Kidney glomerular epithelial cell (primary cell): Measurements from ENCODE around the gene TBC1D2.
"Not testable (repeated sequence)": the region's sequence is repeated elsewhere in the genome, so short reads cannot be mapped to it uniquely, and the experiment has no call there.

Experiments used
- DNase-seq: peaks from one replicate; lab custom pipeline; 2025; lab: John Stamatoyannopoulos, UW

TBC1D2 gene

GRCh38 chr9:98255578-98256296 lies at the start of gene TBC1D2:
TSS of gene TBC1D2 (minus strand) at chr9:98255649. CDS start at chr9:98255541, 108 bp downstream.
- DNase-seq, result peak; percentile 95

GRCh38 chr9:98304381-98304780 lies 48.9 kb upstream of the TBC1D2 start:
- no peak for DNase-seq

- no peak for DNase-seq
Observed at GRCh38 chr9:98303633-98304125, 48.2 kb upstream of the TBC1D2 start.

- no peak for DNase-seq
Observed at GRCh38 chr9:98302938-98303632, 47.6 kb upstream of the TBC1D2 start.

GRCh38 chr9:98302150-98302549 lies 46.7 kb upstream of the TBC1D2 start:
- no peak for DNase-seq

- DNase-seq, result no peak
Observed at GRCh38 chr9:98300611-98301010, 45.2 kb upstream of the TBC1D2 start.

GRCh38 chr9:98298476-98298875 lies 43.0 kb upstream of the TBC1D2 start:
- no peak for DNase-seq

GRCh38 chr9:98295824-98296223 lies 40.4 kb upstream of the TBC1D2 start:
- DNase-seq, result no peak

- no peak for DNase-seq
Observed at GRCh38 chr9:98291820-98292219, 36.4 kb upstream of the TBC1D2 start.

- DNase-seq, result no peak
Observed at GRCh38 chr9:98290411-98290810, 35.0 kb upstream of the TBC1D2 start.

- no peak for DNase-seq
Observed at GRCh38 chr9:98289614-98290201, 34.3 kb upstream of the TBC1D2 start.

GRCh38 chr9:98288881-98289280 lies 33.4 kb upstream of the TBC1D2 start:
- DNase-seq, result no peak

- DNase-seq, result no peak
Observed at GRCh38 chr9:98287384-98287783, 31.9 kb upstream of the TBC1D2 start.

GRCh38 chr9:98285446-98285845 lies 30.0 kb upstream of the TBC1D2 start:
- no peak for DNase-seq

GRCh38 chr9:98284754-98285153 lies 29.3 kb upstream of the TBC1D2 start:
- no peak for DNase-seq

- not testable (repeated sequence) for DNase-seq
Observed at GRCh38 chr9:98283143-98283542, 27.7 kb upstream of the TBC1D2 start.

- no peak for DNase-seq
Observed at GRCh38 chr9:98281281-98281680, 25.8 kb upstream of the TBC1D2 start.

- DNase-seq, result no peak
Observed at GRCh38 chr9:98280574-98280973, 25.1 kb upstream of the TBC1D2 start.

- DNase-seq, result no peak
Observed at GRCh38 chr9:98280162-98280561, 24.7 kb upstream of the TBC1D2 start.

- peak; percentile 35 for DNase-seq
Observed at GRCh38 chr9:98276907-98277469, 21.5 kb upstream of the TBC1D2 start.

- DNase-seq, result no peak
Observed at GRCh38 chr9:98275159-98275558, 19.7 kb upstream of the TBC1D2 start.

- no peak for DNase-seq
Observed at GRCh38 chr9:98272083-98272482, 16.6 kb upstream of the TBC1D2 start.

GRCh38 chr9:98271479-98271878 lies 16.0 kb upstream of the TBC1D2 start:
- no peak for DNase-seq
